ENCODE data around the gene PCDHGA8. TPM values are rescaled to one million over a fixed set of nuclear protein-coding genes. Genes with fewer than 3 reads are reported as not detected.
"Not testable (repeated sequence)": the region's sequence is repeated elsewhere in the genome, so short reads cannot be mapped to it uniquely, and the experiment has no call there.

Gene PCDHGA8
- polyA plus RNA-seq, 2 donors: 0.06 to 0.29 TPM

GRCh38 chr5:141398608-141399007 lies 6.2 kb downstream of the PCDHGA8 start:
- Histone ChIP-seq H3K4me1 (ENCODE audit: control insufficient read depth in 2 of 2, insufficient read depth in 2 of 2, low read length in 1 of 2) (no peaks in the 10 kb centered on the region), H3K9me3 (ENCODE audit: control insufficient read depth in 2 of 2, insufficient read depth in 1 of 2, low read depth in 1 of 2, low read length in 1 of 2) (peaks cover 32 to 40% of the 10 kb centered on the region in 2 donors), H3K27me3 (ENCODE audit: control insufficient read depth in 1 of 2, insufficient read depth in 2 of 2, low read length in 2 of 2) (peaks cover 0 to 3% of the 10 kb centered on the region in 2 donors), H3K4me3 (ENCODE audit: low read depth in 1 of 2, low read length in 2 of 2) (no peak overlapping the region), H3K27ac (ENCODE audit: low read depth in 2 of 2, low read length in 1 of 2) (no peak overlapping the region), H3K36me3 (ENCODE audit: control insufficient read depth in 2 of 2, insufficient read depth in 2 of 2, low read length in 1 of 2) (no peaks in the 10 kb centered on the region)
- 28% methylated on average over 15 of the region's 15 CpGs for WGBS, 2 donors

- no peaks in the 10 kb centered on the region for H3K36me3 ChIP-seq (ENCODE audit: control insufficient read depth in 2 of 2, insufficient read depth in 2 of 2, low read length in 1 of 2)
- no peak overlapping the region for H3K27ac ChIP-seq (ENCODE audit: low read depth in 2 of 2, low read length in 1 of 2)
- peaks cover 31 to 39% of the 10 kb centered on the region in 2 donors for H3K9me3 ChIP-seq (ENCODE audit: control insufficient read depth in 2 of 2, insufficient read depth in 1 of 2, low read depth in 1 of 2, low read length in 1 of 2)
- WGBS, 2 donors: 31 to 32% methylated on average over 61 of the region's 61 CpGs
- H3K27me3 ChIP-seq (ENCODE audit: control insufficient read depth in 1 of 2, insufficient read depth in 2 of 2, low read length in 2 of 2): peaks cover 0 to 3% of the 10 kb centered on the region in 2 donors
- no peaks in the 10 kb centered on the region for H3K4me1 ChIP-seq (ENCODE audit: control insufficient read depth in 2 of 2, insufficient read depth in 2 of 2, low read length in 1 of 2)
- H3K4me3 ChIP-seq (ENCODE audit: low read depth in 1 of 2, low read length in 2 of 2): no peak overlapping the region
These were observed 7.3 kb downstream of the PCDHGA8 start for GRCh38 chr5:141399555-141400258.

- Histone ChIP-seq H3K4me3 (ENCODE audit: low read depth in 1 of 2, low read length in 2 of 2) (peak within 1 kb of the TSS; percentile 5 to 9), H3K9me3 (ENCODE audit: control insufficient read depth in 2 of 2, insufficient read depth in 1 of 2, low read depth in 1 of 2, low read length in 1 of 2) (peaks cover 34 to 45% of the 10 kb centered on the region in 2 donors), H3K36me3 (ENCODE audit: control insufficient read depth in 2 of 2, insufficient read depth in 2 of 2, low read length in 1 of 2) (no peaks in the 10 kb centered on the region), H3K27ac (ENCODE audit: low read depth in 2 of 2, low read length in 1 of 2) (no peak within 1 kb of the TSS), H3K27me3 (ENCODE audit: control insufficient read depth in 1 of 2, insufficient read depth in 2 of 2, low read length in 2 of 2) (peaks cover 0 to 3% of the 10 kb centered on the region in 2 donors), H3K4me1 (ENCODE audit: control insufficient read depth in 2 of 2, insufficient read depth in 2 of 2, low read length in 1 of 2) (peaks cover 0 to 3% of the 10 kb centered on the region in 2 donors)
- 16 to 18% methylated on average over 27 of the region's 27 CpGs for WGBS, 2 donors
These were observed 10.3 kb downstream of the PCDHGA8 start, which contains the start of gene PCDHGA9 for GRCh38 chr5:141402553-141403243. TSS of gene PCDHGA9 (plus strand) at chr5:141402778. CDS start at chr5:141402953, 175 bp downstream.

GRCh38 chr5:141403387-141403786 lies 11.0 kb downstream of the PCDHGA8 start:
- Histone ChIP-seq H3K4me1 (ENCODE audit: control insufficient read depth in 2 of 2, insufficient read depth in 2 of 2, low read length in 1 of 2) (peaks cover 0 to 3% of the 10 kb centered on the region in 2 donors), H3K36me3 (ENCODE audit: control insufficient read depth in 2 of 2, insufficient read depth in 2 of 2, low read length in 1 of 2) (no peaks in the 10 kb centered on the region), H3K27me3 (ENCODE audit: control insufficient read depth in 1 of 2, insufficient read depth in 2 of 2, low read length in 2 of 2) (peaks cover 0 to 5% of the 10 kb centered on the region in 2 donors), H3K9me3 (ENCODE audit: control insufficient read depth in 2 of 2, insufficient read depth in 1 of 2, low read depth in 1 of 2, low read length in 1 of 2) (peaks cover 39 to 49% of the 10 kb centered on the region in 2 donors), H3K4me3 (ENCODE audit: low read depth in 1 of 2, low read length in 2 of 2) (no peak overlapping the region), H3K27ac (ENCODE audit: low read depth in 2 of 2, low read length in 1 of 2) (no peak overlapping the region)
- 33% methylated on average over 22 of the region's 22 CpGs for WGBS, 2 donors

- H3K36me3 ChIP-seq (ENCODE audit: control insufficient read depth in 2 of 2, insufficient read depth in 2 of 2, low read length in 1 of 2); H3K4me1 ChIP-seq (ENCODE audit: control insufficient read depth in 2 of 2, insufficient read depth in 2 of 2, low read length in 1 of 2); H3K27ac ChIP-seq (ENCODE audit: low read depth in 2 of 2, low read length in 1 of 2); H3K27me3 ChIP-seq (ENCODE audit: control insufficient read depth in 1 of 2, insufficient read depth in 2 of 2, low read length in 2 of 2): not testable (repeated sequence)
- WGBS, 2 donors: 15 to 18% methylated on average over 48 to 51 of the region's 51 CpGs
- H3K4me3 ChIP-seq (ENCODE audit: low read depth in 1 of 2, low read length in 2 of 2): peak within 1 kb of the TSS in 1 of 2 donors; percentile 22
- peaks cover 42 to 52% of the 10 kb centered on the region in 2 donors for H3K9me3 ChIP-seq (ENCODE audit: control insufficient read depth in 2 of 2, insufficient read depth in 1 of 2, low read depth in 1 of 2, low read length in 1 of 2)
These were observed 15.5 kb downstream of the PCDHGA8 start, which contains the start of gene PCDHGB6 for GRCh38 chr5:141407790-141408505. TSS of gene PCDHGB6 (plus strand) at chr5:141408021. CDS start at chr5:141408203, 182 bp downstream.

- no peak overlapping the region for H3K27ac ChIP-seq (ENCODE audit: low read depth in 2 of 2, low read length in 1 of 2)
- 25 to 34% methylated on average over 60 to 64 of the region's 64 CpGs for WGBS, 2 donors
- peaks cover 0 to 8% of the 10 kb centered on the region in 2 donors for H3K27me3 ChIP-seq (ENCODE audit: control insufficient read depth in 1 of 2, insufficient read depth in 2 of 2, low read length in 2 of 2)
- H3K36me3 ChIP-seq (ENCODE audit: control insufficient read depth in 2 of 2, insufficient read depth in 2 of 2, low read length in 1 of 2): no peaks in the 10 kb centered on the region
- H3K4me3 ChIP-seq (ENCODE audit: low read depth in 1 of 2, low read length in 2 of 2): no peak overlapping the region
- peaks cover 0 to 3% of the 10 kb centered on the region in 2 donors for H3K4me1 ChIP-seq (ENCODE audit: control insufficient read depth in 2 of 2, insufficient read depth in 2 of 2, low read length in 1 of 2)
- peaks cover 41 to 52% of the 10 kb centered on the region in 2 donors for H3K9me3 ChIP-seq (ENCODE audit: control insufficient read depth in 2 of 2, insufficient read depth in 1 of 2, low read depth in 1 of 2, low read length in 1 of 2)
These were observed 17.3 kb downstream of the PCDHGA8 start for GRCh38 chr5:141409598-141410306.

GRCh38 chr5:141411575-141411974 lies 19.1 kb downstream of the PCDHGA8 start:
- Histone ChIP-seq H3K36me3 (ENCODE audit: control insufficient read depth in 2 of 2, insufficient read depth in 2 of 2, low read length in 1 of 2) (no peaks in the 10 kb centered on the region), H3K4me1 (ENCODE audit: control insufficient read depth in 2 of 2, insufficient read depth in 2 of 2, low read length in 1 of 2) (no peaks in the 10 kb centered on the region), H3K9me3 (ENCODE audit: control insufficient read depth in 2 of 2, insufficient read depth in 1 of 2, low read depth in 1 of 2, low read length in 1 of 2) (peaks cover 40 to 48% of the 10 kb centered on the region in 2 donors), H3K4me3 (ENCODE audit: low read depth in 1 of 2, low read length in 2 of 2) (no peak overlapping the region), H3K27ac (ENCODE audit: low read depth in 2 of 2, low read length in 1 of 2) (no peak overlapping the region), H3K27me3 (ENCODE audit: control insufficient read depth in 1 of 2, insufficient read depth in 2 of 2, low read length in 2 of 2) (peaks cover 0 to 8% of the 10 kb centered on the region in 2 donors)
- 50 to 64% methylated on average over 3 of the region's 3 CpGs for WGBS, 2 donors

- WGBS, 2 donors: 20 to 22% methylated on average over 31 of the region's 31 CpGs
- H3K27ac ChIP-seq (ENCODE audit: low read depth in 2 of 2, low read length in 1 of 2): no peak within 1 kb of the TSS
- H3K36me3 ChIP-seq (ENCODE audit: control insufficient read depth in 2 of 2, insufficient read depth in 2 of 2, low read length in 1 of 2): no peaks in the 10 kb centered on the region
- peak within 1 kb of the TSS; percentile 25 to 37 for H3K4me3 ChIP-seq (ENCODE audit: low read depth in 1 of 2, low read length in 2 of 2)
- peaks cover 0 to 8% of the 10 kb centered on the region in 2 donors for H3K27me3 ChIP-seq (ENCODE audit: control insufficient read depth in 1 of 2, insufficient read depth in 2 of 2, low read length in 2 of 2)
- peaks cover 40 to 48% of the 10 kb centered on the region in 2 donors for H3K9me3 ChIP-seq (ENCODE audit: control insufficient read depth in 2 of 2, insufficient read depth in 1 of 2, low read depth in 1 of 2, low read length in 1 of 2)
- no peaks in the 10 kb centered on the region for H3K4me1 ChIP-seq (ENCODE audit: control insufficient read depth in 2 of 2, insufficient read depth in 2 of 2, low read length in 1 of 2)
These were observed 20.6 kb downstream of the PCDHGA8 start, which contains the start of gene PCDHGA10 for GRCh38 chr5:141412854-141413539. TSS of gene PCDHGA10 (plus strand) at chr5:141412987. CDS start at chr5:141413176, 189 bp downstream.

Measured in esophagus (tissue), 2 donors.